Endothelial cell of umbilical vein (primary cell): ENCODE data around the gene SVOP. TPM values are rescaled to one million over a fixed set of nuclear protein-coding genes. Genes with fewer than 3 reads are reported as not detected.

Experiments used
- BruUV-seq: library from RNA; stranded (reverse); fragments of 400-500 nt; replicated peaks from 2 replicates; lab custom pipeline; 2021; lab: Mats Ljungman, UMichigan
- CTCF ChIA-PET: fragments of 300-600, 350-600 bp; sonication (Branson Sonifier 250); formaldehyde crosslinking; loops from one replicate; lab custom pipeline; 2021; ENCODE audit warnings: antibody characterized with exemption, inconsistent platforms; lab: Charles Lee
- POLR2A ChIA-PET: fragments of 300-600, 350-600 bp; sonication (Branson Sonifier 250); formaldehyde crosslinking; loops from one replicate; lab custom pipeline; 2021; ENCODE audit warnings: antibody characterized with exemption, inconsistent platforms; lab: Charles Lee
- DNase-seq: peaks from one replicate; pipeline ENCODE4 v3.0.0-alpha.2; 2011; ENCODE audit warnings: low read depth, low spot score
- FAIRE-seq: peaks from 2 replicates; lab custom pipeline; 2011; peaks lifted over from hg19 to GRCh38; lab: Jason Lieb, UNC
- H2AFZ ChIP-seq: 2 replicates; pipeline ENCODE4 v1.6.0; 2012; ENCODE audit warnings: low read depth, low read length, control low read depth, inconsistent platforms
- H3K27ac ChIP-seq: 2 replicates; pipeline ENCODE4 v1.5.1; 2011; ENCODE audit warnings: low read depth, mild to moderate bottlenecking, control low read depth, low read length, moderate library complexity; ENCODE audit not compliant: insufficient read depth
- H3K27me3 ChIP-seq, 2 experiments: 2 replicates each; pipeline versions ENCODE4 v1.6.0 to v1.6.1; 2011; ENCODE audit warnings: low read length in 2 of 2, mixed read lengths in 1 of 2; ENCODE audit not compliant: control insufficient read depth in 2 of 2, insufficient read depth in 2 of 2
- H3K36me3 ChIP-seq, 2 experiments: 2 replicates in 1 of 2; 3 replicates in 1 of 2; pipeline ENCODE4 v1.5.1; 2011; ENCODE audit warnings: low read length in 2 of 2, mild to moderate bottlenecking in 1 of 2, moderate library complexity in 1 of 2; ENCODE audit not compliant: control insufficient read depth in 2 of 2, insufficient read depth in 2 of 2; ENCODE audit errors: extremely low read depth in 1 of 2
- H3K4me1 ChIP-seq: 3 replicates; pipeline ENCODE4 v1.5.1; 2011; ENCODE audit warnings: mild to moderate bottlenecking, low read length; ENCODE audit not compliant: control insufficient read depth, insufficient read depth; ENCODE audit errors: extremely low read depth
- H3K4me2 ChIP-seq: 2 replicates; pipeline ENCODE4 v1.6.1; 2011; ENCODE audit warnings: low read length, control low read depth, mixed read lengths; ENCODE audit not compliant: insufficient read depth
- H3K4me3 ChIP-seq, 3 experiments: fragments of 200-600 bp in 1 of 3; sonication (generic), shearing (Covaris generic) in 1 of 3; replicated peaks in 1 of 3; 2 replicates each; pipeline ENCODE4 v1.5.1; 2011 to 2016; ENCODE audit warnings: control low read depth in 3 of 3, low read length in 3 of 3, mild to moderate bottlenecking in 2 of 3, inconsistent platforms in 1 of 3, low read depth in 1 of 3, moderate library complexity in 1 of 3; ENCODE audit not compliant: insufficient read depth in 1 of 3
- H3K79me2 ChIP-seq: 2 replicates; pipeline ENCODE4 v1.6.0; 2012; ENCODE audit warnings: low read length, inconsistent platforms; ENCODE audit not compliant: control insufficient read depth, insufficient read depth
- H3K9ac ChIP-seq: replicated peaks from 2 replicates; pipeline ENCODE3; 2011; ENCODE audit warnings: low read length, control low read depth; ENCODE audit not compliant: insufficient read depth; ENCODE audit errors: extremely low read depth
- H3K9me1 ChIP-seq: replicated peaks from 3 replicates; pipeline ENCODE4 v1.6.0; 2011; ENCODE audit warnings: mild to moderate bottlenecking, low read length; ENCODE audit not compliant: control insufficient read depth, insufficient read depth; ENCODE audit errors: extremely low read depth
- H3K9me3 ChIP-seq: replicated peaks from 2 replicates; pipeline ENCODE4 v1.5.1; 2012; ENCODE audit warnings: low read length, inconsistent platforms; ENCODE audit not compliant: control insufficient read depth, insufficient read depth
- H4K20me1 ChIP-seq: replicated peaks from 2 replicates; pipeline ENCODE3; 2011; ENCODE audit warnings: mild to moderate bottlenecking, low read length; ENCODE audit not compliant: control insufficient read depth, insufficient read depth; ENCODE audit errors: extremely low read depth
- CTCF ChIP-seq, 2 donors: IDR thresholded peaks; 1 replicate in 1 of 2; 2 replicates in 1 of 2; pipeline ENCODE4 v1.5.1; 2011; ENCODE audit warnings: low read length in 2 of 2, mild to moderate bottlenecking in 2 of 2, moderate library complexity in 2 of 2, control low read depth in 1 of 2, inconsistent platforms in 1 of 2, low read depth in 1 of 2; ENCODE audit not compliant: insufficient read depth in 1 of 2; ENCODE audit errors: extremely low read depth in 1 of 2
- EZH2 ChIP-seq: IDR thresholded peaks from 2 replicates; pipeline ENCODE4 v1.6.1; 2012; ENCODE audit warnings: borderline replicate concordance, low read depth, mild to moderate bottlenecking, moderate library complexity, low read length, inconsistent platforms; ENCODE audit not compliant: severe bottlenecking
- FOS ChIP-seq: IDR thresholded peaks from 2 replicates; pipeline ENCODE4 v1.6.1; 2011; ENCODE audit warnings: mild to moderate bottlenecking, low read length, moderate library complexity, borderline replicate concordance; ENCODE audit not compliant: insufficient read depth
- GATA2 ChIP-seq: IDR thresholded peaks from 2 replicates; pipeline ENCODE4 v1.7.0; 2011; ENCODE audit warnings: low read depth, mild to moderate bottlenecking, moderate library complexity, mixed read lengths, low read length; ENCODE audit not compliant: insufficient read length, insufficient read depth
- JUN ChIP-seq: IDR thresholded peaks from 2 replicates; pipeline ENCODE4 v1.6.1; 2011; ENCODE audit warnings: borderline replicate concordance, low read depth; ENCODE audit not compliant: insufficient read length, insufficient read depth
- MAX ChIP-seq: IDR thresholded peaks from 2 replicates; pipeline ENCODE4 v1.6.1; 2011; ENCODE audit not compliant: insufficient read depth, insufficient read length
- MYC ChIP-seq: IDR thresholded peaks from one replicate; pipeline ENCODE4 v1.6.1; 2011; ENCODE audit warnings: mild to moderate bottlenecking, low read depth, low read length
- POLR2A ChIP-seq: IDR thresholded peaks from 2 replicates; pipeline ENCODE4 v1.6.1; 2012; ENCODE audit warnings: low read depth, mild to moderate bottlenecking, control low read depth, low read length
- POLR2AphosphoS5 ChIP-seq: IDR thresholded peaks from 2 replicates; pipeline ENCODE4 v1.6.1; 2012; ENCODE audit warnings: low read depth, mild to moderate bottlenecking, control low read depth, low read length, moderate library complexity; ENCODE audit not compliant: insufficient read depth
- dilution Hi-C: fragments of 300-500 bp; cut with MboI; formaldehyde crosslinking; loops from one replicate; pipeline ENCODE4 v1.15.0; 2019; ENCODE audit warnings: low sequenced_read_pairs; ENCODE audit not compliant: extremely low pct_ligation_motif_present
- intact Hi-C: fragments of 100-400 bp; cut with micrococcal nuclease; formaldehyde crosslinking; loops from one replicate; pipeline ENCODE4 v1.10.0; 2022
- polyA plus RNA-seq, 4 experiments: library from polyadenylated mRNA; depleted of rRNA in 3 of 4; stranded (reverse) in 3 of 4; unstranded in 1 of 4; fragments of >200 nt; gene quantifications; 2 replicates each; pipeline versions ENCODE4 v1.2.1 to v1.2.3, GENCODE V29; 2011 to 2012; ENCODE audit warnings: missing spikeins in 1 of 4
- total RNA-seq: library from RNA; stranded (reverse); gene quantifications from 2 replicates; pipeline ENCODE4 v1.2.3, GENCODE V29; 2021

SVOP gene
- total and polyA plus RNA-seq, 2 donors (not counting 3 experiments of a cell fraction or from before 2014, with no cell fraction given) = not detected

- ChIA-PET POLR2A (no interaction called here), CTCF (no interaction called here)
- BruUV-seq = no TSS peak
- H3K79me2 ChIP-seq = no peaks in the 10 kb centered on the region
- H4K20me1 ChIP-seq = no peaks in the 10 kb centered on the region
- H3K4me2 ChIP-seq = no peak overlapping the region
- FAIRE-seq (no peak), DNase-seq (no peak)
- no peaks in the 10 kb centered on the region for H3K9me3 ChIP-seq
- no peaks in the 10 kb centered on the region for H3K4me1 ChIP-seq
- intact Hi-C loops = loop anchor here (2.0 kb wide), 1 partner anchor 53 kb away; no protein-coding TSS in a partner anchor
- no peaks in the 10 kb centered on the region for H3K27me3 ChIP-seq
- H3K27ac ChIP-seq = no peak overlapping the region
- no peak for TF ChIP-seq MYC
- TF ChIP-seq POLR2A = no peak
- no peak for TF ChIP-seq JUN
- TF ChIP-seq POLR2AphosphoS5 = no peak
- no peak for TF ChIP-seq CTCF (IDR thresholded peaks at IDR 0.05; ENCODE audit: extremely low read depth in 1 of 2, insufficient read depth in 1 of 2, low read depth in 1 of 2, low read length in 2 of 2)
- TF ChIP-seq GATA2 = no peak
- no peak for TF ChIP-seq FOS
- no peak for TF ChIP-seq MAX
- no peak for TF ChIP-seq EZH2
- H3K9ac ChIP-seq = no peak overlapping the region
- no peaks in the 10 kb centered on the region for H3K36me3 ChIP-seq
- dilution Hi-C loops = no loop called here
- no peak overlapping the region for H2AFZ ChIP-seq
- no peak overlapping the region for H3K4me3 ChIP-seq
- H3K9me1 ChIP-seq = no peaks in the 10 kb centered on the region
Observed at GRCh38 chr12:109027767-109028166, 6.9 kb upstream of the SVOP start.
